HAP-1 (cell line): ENCODE data around the gene CHD9NB.

Source experiments
- DNase-seq, 2 experiments: peaks; one replicate each; pipeline ENCODE4 v3.0.0-alpha.2; 2016 to 2020; ENCODE audit warnings: low spot score in 2 of 2
- H3K27me3 ChIP-seq: fragments of 250-450 bp; sonication (Bioruptor Pico); 2 replicates; pipeline ENCODE4 v1.5.1; 2020; ENCODE audit warnings: low read depth, mild to moderate bottlenecking, moderate library complexity
- H3K36me3 ChIP-seq: fragments of 250-450 bp; sonication (Bioruptor Pico); replicated peaks from 2 replicates; pipeline ENCODE4 v1.5.1; 2020; ENCODE audit warnings: mild to moderate bottlenecking
- H3K4me1 ChIP-seq: fragments of 250-450 bp; sonication (Bioruptor Pico); 2 replicates; pipeline ENCODE4 v1.5.1; 2020; ENCODE audit warnings: mild to moderate bottlenecking
- H3K4me3 ChIP-seq: fragments of 250-450 bp; sonication (Bioruptor Pico); 2 replicates; pipeline ENCODE4 v1.5.1; 2020; ENCODE audit warnings: mild to moderate bottlenecking, moderate library complexity
- H3K9me3 ChIP-seq: fragments of 250-450 bp; sonication (Bioruptor Pico); 2 replicates; pipeline ENCODE4 v1.5.1; 2020; ENCODE audit warnings: mild to moderate bottlenecking, moderate library complexity
- in situ Hi-C: fragments of 300-500 bp; cut with MboI; formaldehyde crosslinking; loops from 3 replicates; pipeline ENCODE4 v1.14.3; 2020; ENCODE audit warnings: low sequenced_read_pairs, inconsistent platforms, mixed read lengths

Gene CHD9NB

GRCh38 chr16:53052519-53053501 is at the start of gene CHD9NB:
Gene CHD9NB, minus strand, starts transcription at chr16:53052897. Its CDS starts 8,739 bp downstream, at chr16:53044158.
- H3K4me1 ChIP-seq, result peaks cover 13% of the 10 kb centered on the region
- no peak within 1 kb of the TSS for H3K4me3 ChIP-seq
- H3K27me3 ChIP-seq, result no peaks in the 10 kb centered on the region
- no peaks in the 10 kb centered on the region for H3K36me3 ChIP-seq
- in situ Hi-C loops, result loop anchor here (25.0 kb wide), 1 partner anchor 159 kb away; no protein-coding TSS in a partner anchor
- no peaks in the 10 kb centered on the region for H3K9me3 ChIP-seq
- no peak for DNase-seq

GRCh38 chr16:53100889-53101288 is 48.2 kb upstream of the CHD9NB start:
- in situ Hi-C loops, result no loop called here
- no peaks in the 10 kb centered on the region for H3K27me3 ChIP-seq
- no peaks in the 10 kb centered on the region; the same call in 1 of the 2 replicates for H3K9me3 ChIP-seq
- no peak overlapping the region for H3K4me3 ChIP-seq
- H3K36me3 ChIP-seq, result no peaks in the 10 kb centered on the region
- peaks cover 22% of the 10 kb centered on the region for H3K4me1 ChIP-seq
- no peak for DNase-seq

GRCh38 chr16:53100131-53100748 is 47.5 kb upstream of the CHD9NB start:
- Histone ChIP-seq H3K9me3 (no peaks in the 10 kb centered on the region; the same call in 1 of the 2 replicates), H3K4me1 (peaks cover 22% of the 10 kb centered on the region), H3K27me3 (no peaks in the 10 kb centered on the region), H3K36me3 (no peaks in the 10 kb centered on the region), H3K4me3 (no peak overlapping the region)
- DNase-seq, result no peak
- in situ Hi-C loops, result no loop called here

GRCh38 chr16:53099318-53100130 is 46.8 kb upstream of the CHD9NB start:
- Histone ChIP-seq H3K4me3 (peak overlapping the region; percentile 10; the same call in 1 of the 2 replicates), H3K4me1 (peaks cover 22% of the 10 kb centered on the region), H3K27me3 (no peaks in the 10 kb centered on the region), H3K9me3 (no peaks in the 10 kb centered on the region; the same call in 1 of the 2 replicates), H3K36me3 (no peaks in the 10 kb centered on the region)
- peak; percentile 49 to 79 for DNase-seq
- in situ Hi-C loops, result no loop called here

- Histone ChIP-seq H3K4me1 (peaks cover 22% of the 10 kb centered on the region), H3K4me3 (no peak overlapping the region), H3K36me3 (no peaks in the 10 kb centered on the region), H3K27me3 (no peaks in the 10 kb centered on the region), H3K9me3 (no peaks in the 10 kb centered on the region; the same call in 1 of the 2 replicates)
- DNase-seq, result peak in 1 of 2 experiments; percentile 29
- in situ Hi-C loops, result no loop called here
Measured at GRCh38 chr16:53098526-53099317, 46.0 kb upstream of the CHD9NB start.

GRCh38 chr16:53097190-53097589 is 44.5 kb upstream of the CHD9NB start:
- no peak for DNase-seq
- H3K27me3 ChIP-seq, result no peaks in the 10 kb centered on the region
- peaks cover 26% of the 10 kb centered on the region for H3K4me1 ChIP-seq
- in situ Hi-C loops, result no loop called here
- no peaks in the 10 kb centered on the region; the same call in 1 of the 2 replicates for H3K9me3 ChIP-seq
- no peak overlapping the region for H3K4me3 ChIP-seq
- H3K36me3 ChIP-seq, result no peaks in the 10 kb centered on the region

GRCh38 chr16:53094013-53094630 is 41.4 kb upstream of the CHD9NB start:
- Histone ChIP-seq H3K4me1 (peaks cover 11% of the 10 kb centered on the region), H3K4me3 (no peak overlapping the region), H3K27me3 (no peaks in the 10 kb centered on the region), H3K9me3 (no peaks in the 10 kb centered on the region; the same call in 1 of the 2 replicates), H3K36me3 (no peaks in the 10 kb centered on the region)
- no peak for DNase-seq
- in situ Hi-C loops, result no loop called here

GRCh38 chr16:53093162-53093744 is 40.6 kb upstream of the CHD9NB start:
- in situ Hi-C loops, result no loop called here
- Histone ChIP-seq H3K27me3 (no peaks in the 10 kb centered on the region), H3K36me3 (no peaks in the 10 kb centered on the region), H3K9me3 (no peaks in the 10 kb centered on the region; the same call in 1 of the 2 replicates), H3K4me3 (no peak overlapping the region), H3K4me1 (peaks cover 4% of the 10 kb centered on the region; the same call in 1 of the 2 replicates)
- DNase-seq, result peak; percentile 31 to 53

- no peak for DNase-seq
- Histone ChIP-seq H3K4me1 (peaks cover 4% of the 10 kb centered on the region; the same call in 1 of the 2 replicates), H3K4me3 (no peak overlapping the region), H3K9me3 (no peaks in the 10 kb centered on the region), H3K27me3 (no peaks in the 10 kb centered on the region), H3K36me3 (no peaks in the 10 kb centered on the region)
- in situ Hi-C loops, result no loop called here
Measured at GRCh38 chr16:53092284-53092683, 39.6 kb upstream of the CHD9NB start.

- Histone ChIP-seq H3K9me3 (no peaks in the 10 kb centered on the region), H3K4me3 (no peak overlapping the region), H3K36me3 (no peaks in the 10 kb centered on the region), H3K27me3 (no peaks in the 10 kb centered on the region), H3K4me1 (peaks cover 4% of the 10 kb centered on the region; the same call in 1 of the 2 replicates)
- in situ Hi-C loops, result no loop called here
- peak in 1 of 2 experiments; percentile 11 for DNase-seq
Measured at GRCh38 chr16:53091466-53092211, 38.9 kb upstream of the CHD9NB start.

- in situ Hi-C loops, result no loop called here
- Histone ChIP-seq H3K4me1 (peaks cover 4% of the 10 kb centered on the region; the same call in 1 of the 2 replicates), H3K27me3 (no peaks in the 10 kb centered on the region), H3K36me3 (no peaks in the 10 kb centered on the region), H3K9me3 (no peaks in the 10 kb centered on the region), H3K4me3 (no peak overlapping the region)
- no peak for DNase-seq
Measured at GRCh38 chr16:53090591-53091411, 38.1 kb upstream of the CHD9NB start.
